Hepatic stellate cell (primary cell): ENCODE data around the gene IRF2.
A peak's percentile ranks its signal among the peaks of the same experiment; 100 is the strongest.

Source experiments
- DNase-seq: peaks from one replicate; pipeline ENCODE4 v3.0.0; 2011; ENCODE audit warnings: low spot score

IRF2 gene

GRCh38 chr4:184474263-184475095 lies at the start of gene IRF2:
Gene IRF2, minus strand, starts transcription at chr4:184474550. Its CDS starts 45,486 bp downstream, at chr4:184429064.
- DNase-seq, result peak; percentile 97

- DNase-seq, result no peak
Measured at GRCh38 chr4:184515606-184516005, 41.3 kb upstream of the IRF2 start.

GRCh38 chr4:184514121-184514988 lies 40.0 kb upstream of the IRF2 start:
- DNase-seq, result peak; percentile 94

GRCh38 chr4:184513802-184514120 lies 39.4 kb upstream of the IRF2 start:
- DNase-seq, result no peak

GRCh38 chr4:184511156-184511555 lies 36.8 kb upstream of the IRF2 start:
- no peak for DNase-seq

- DNase-seq, result no peak
Measured at GRCh38 chr4:184510401-184510800, 36.1 kb upstream of the IRF2 start.

- DNase-seq, result peak; percentile 12
Measured at GRCh38 chr4:184506527-184507121, 32.3 kb upstream of the IRF2 start.

GRCh38 chr4:184504385-184504784 lies 30.0 kb upstream of the IRF2 start:
- no peak for DNase-seq

GRCh38 chr4:184503869-184504300 lies 29.5 kb upstream of the IRF2 start:
- DNase-seq, result peak; percentile 10

- no peak for DNase-seq
Measured at GRCh38 chr4:184500748-184501589, 26.6 kb upstream of the IRF2 start.

GRCh38 chr4:184499996-184500395 lies 25.6 kb upstream of the IRF2 start:
- DNase-seq, result no peak

- DNase-seq, result no peak
Measured at GRCh38 chr4:184498598-184498997, 24.2 kb upstream of the IRF2 start.

GRCh38 chr4:184489771-184490170 lies 15.4 kb upstream of the IRF2 start:
- DNase-seq, result no peak

GRCh38 chr4:184487503-184487902 lies 13.2 kb upstream of the IRF2 start:
- DNase-seq, result no peak

- DNase-seq, result no peak
Measured at GRCh38 chr4:184485279-184485678, 10.9 kb upstream of the IRF2 start.

- no peak for DNase-seq
Measured at GRCh38 chr4:184481544-184481943, 7.2 kb upstream of the IRF2 start.

GRCh38 chr4:184479516-184479950 lies 5.2 kb upstream of the IRF2 start:
- DNase-seq, result no peak

- no peak for DNase-seq
Measured at GRCh38 chr4:184477201-184477999, 3.0 kb upstream of the IRF2 start.

- DNase-seq, result no peak
Measured at GRCh38 chr4:184476695-184477094, 2.3 kb upstream of the IRF2 start.

GRCh38 chr4:184475498-184475897 lies 1.1 kb upstream of the IRF2 start:
- no peak for DNase-seq

- peak; percentile 53 for DNase-seq
Measured at GRCh38 chr4:184475096-184475461, 729 bp upstream of the IRF2 start.
